GM19351 (cell line): ENCODE results near the gene AOAH.
A peak's percentile ranks its signal among the peaks of the same experiment; 100 is the strongest.
"Not testable (repeated sequence)": the region's sequence is repeated elsewhere in the genome, so short reads cannot be mapped to it uniquely, and the experiment has no call there.

Source experiments
- ATAC-seq: cut with Tn5 transposase; IDR thresholded peaks from one replicate; pipeline ENCODE4 v1.9.1; 2021; ENCODE audit warnings: mild to moderate bottlenecking, moderate library complexity; ENCODE audit not compliant: unreplicated experiment

The AOAH gene

GRCh38 chr7:36736899-36737211 is 12.6 kb upstream of the AOAH start:
- peak; percentile 94 for ATAC-seq

GRCh38 chr7:36736090-36736898 is 12.0 kb upstream of the AOAH start:
- ATAC-seq, result no peak

- no peak for ATAC-seq
Measured at GRCh38 chr7:36735172-36735571, 10.9 kb upstream of the AOAH start.

GRCh38 chr7:36734731-36735130 is 10.4 kb upstream of the AOAH start:
- no peak for ATAC-seq

GRCh38 chr7:36733411-36733810 is 9.1 kb upstream of the AOAH start:
- ATAC-seq, result no peak

- ATAC-seq, result no peak
Measured at GRCh38 chr7:36732806-36733205, 8.5 kb upstream of the AOAH start.

- no peak for ATAC-seq
Measured at GRCh38 chr7:36730046-36730445, 5.8 kb upstream of the AOAH start.

- ATAC-seq, result no peak
Measured at GRCh38 chr7:36728143-36728542, 3.8 kb upstream of the AOAH start.

- ATAC-seq, result no peak
Measured at GRCh38 chr7:36726806-36727503, 2.7 kb upstream of the AOAH start.

GRCh38 chr7:36726311-36726710 is 2.0 kb upstream of the AOAH start:
- ATAC-seq, result no peak

- ATAC-seq, result no peak
Measured at GRCh38 chr7:36724996-36725395, 702 bp upstream of the AOAH start.

- no peak for ATAC-seq
Measured at GRCh38 chr7:36723291-36723690, 1.0 kb downstream of the AOAH start.

- ATAC-seq, result no peak
Measured at GRCh38 chr7:36719083-36719632, 5.1 kb downstream of the AOAH start.

GRCh38 chr7:36717586-36717985 is 6.7 kb downstream of the AOAH start:
- ATAC-seq, result no peak

GRCh38 chr7:36716802-36717201 is 7.5 kb downstream of the AOAH start:
- ATAC-seq, result not testable (repeated sequence)

GRCh38 chr7:36712015-36712414 is 12.3 kb downstream of the AOAH start:
- no peak for ATAC-seq

- ATAC-seq, result no peak
Measured at GRCh38 chr7:36711256-36711655, 13.0 kb downstream of the AOAH start.

GRCh38 chr7:36710186-36710791 is 14.0 kb downstream of the AOAH start:
- ATAC-seq, result no peak

GRCh38 chr7:36708767-36709166 is 15.5 kb downstream of the AOAH start:
- ATAC-seq, result no peak

- no peak for ATAC-seq
Measured at GRCh38 chr7:36707898-36708297, 16.4 kb downstream of the AOAH start.

GRCh38 chr7:36707465-36707864 is 16.8 kb downstream of the AOAH start:
- ATAC-seq, result no peak

GRCh38 chr7:36703860-36704259 is 20.4 kb downstream of the AOAH start:
- ATAC-seq, result not testable (repeated sequence)
